HCT116 (cell line): Measurements from ENCODE around the gene RNF150. TPM values are rescaled to one million over a fixed set of nuclear protein-coding genes. Genes with fewer than 3 reads are reported as not detected.

Source experiments
- ATAC-seq: fragments of 200-7000 bp; cut with Tn5 transposase; 2 replicates; pipeline ENCODE4 v1.9.1; 2020; ENCODE audit warnings: mild to moderate bottlenecking, moderate library complexity
- BruUV-seq: library from RNA; stranded (reverse); fragments of 400-500 nt; replicated peaks from 2 replicates; lab custom pipeline; 2021; lab: Mats Ljungman, UMichigan
- CTCF ChIA-PET: fragments of 300-600 bp; sonication (Branson Sonifier 250); formaldehyde crosslinking; loops from one replicate; lab custom pipeline; 2021; ENCODE audit warnings: antibody characterized with exemption; lab: Charles Lee
- POLR2A ChIA-PET: fragments of 300-600, 350-600 bp; sonication (Branson Sonifier 250); formaldehyde crosslinking; loops from one replicate; lab custom pipeline; 2021; ENCODE audit warnings: antibody characterized with exemption; lab: Charles Lee
- RAD21 ChIA-PET, 2 experiments: fragments of 300-600 bp; sonication (Branson Sonifier 250); formaldehyde crosslinking; loops; one replicate each; lab custom pipeline; 2023; ENCODE audit warnings: low total read pairs in 2 of 2; ENCODE audit not compliant: uncharacterized antibody in 2 of 2, unreplicated experiment in 2 of 2, low non-redundant PET in 1 of 2; lab: Charles Lee
- DNase-seq: peaks from one replicate; pipeline ENCODE4 v3.0.0-alpha.2; 2010; ENCODE audit warnings: low read depth, low spot score
- H2AFZ ChIP-seq: fragments of 200-600 bp; shearing (Covaris generic), sonication (generic); 2 replicates; pipeline ENCODE4 v1.6.1; 2017; ENCODE audit warnings: low read depth, mixed run types, mixed read lengths, antibody characterized with exemption, low read length; ENCODE audit not compliant: poor library complexity, severe bottlenecking
- H3K27ac ChIP-seq: 2 replicates; pipeline ENCODE4 v1.5.1; 2012; ENCODE audit warnings: low read depth, low read length
- H3K27me3 ChIP-seq: fragments of 200-600 bp; sonication (generic); 2 replicates; pipeline ENCODE4 v1.6.1; 2016; ENCODE audit warnings: mixed run types, low read length, mixed read lengths; ENCODE audit not compliant: insufficient read depth
- H3K36me3 ChIP-seq, 2 experiments: fragments of 200-500 bp in 1 of 2; fragments of 200-600 bp in 1 of 2; sonication (Bioruptor generic) in 1 of 2; sonication (generic) in 1 of 2; 2 replicates each; pipeline versions ENCODE4 v1.5.1 to v1.6.1; 2014 to 2016; ENCODE audit warnings: low read length in 2 of 2, inconsistent platforms in 1 of 2, mixed read lengths in 1 of 2, mixed run types in 1 of 2; ENCODE audit not compliant: insufficient read depth in 2 of 2, control insufficient read depth in 1 of 2
- H3K4me1 ChIP-seq, 2 experiments: fragments of 200-600 bp in 1 of 2; sonication (generic) in 1 of 2; 2 replicates each; pipeline versions ENCODE4 v1.5.1 to v1.6.1; 2012 to 2017; ENCODE audit warnings: low read length in 2 of 2, inconsistent platforms in 1 of 2, mild to moderate bottlenecking in 1 of 2, mixed read lengths in 1 of 2, mixed run types in 1 of 2, moderate library complexity in 1 of 2; ENCODE audit not compliant: insufficient read depth in 2 of 2, control insufficient read depth in 1 of 2
- H3K4me2 ChIP-seq: fragments of 200-600 bp; sonication (generic); 2 replicates; pipeline ENCODE4 v1.6.1; 2017; ENCODE audit warnings: mixed run types, low read length, mixed read lengths
- H3K4me3 ChIP-seq, 2 experiments: fragments of 200-600 bp in 1 of 2; sonication (generic) in 1 of 2; replicated peaks in 1 of 2; 2 replicates each; pipeline ENCODE4 v1.5.1; 2011 to 2016; ENCODE audit warnings: low read length in 2 of 2, control low read depth in 1 of 2, low read depth in 1 of 2, mild to moderate bottlenecking in 1 of 2, mixed read lengths in 1 of 2, mixed run types in 1 of 2
- H3K79me2 ChIP-seq: fragments of 200-600 bp; sonication (generic); 2 replicates; pipeline ENCODE4 v1.6.1; 2017; ENCODE audit warnings: mild to moderate bottlenecking, mixed run types, low read length, moderate library complexity, mixed read lengths; ENCODE audit not compliant: insufficient read depth
- H3K9ac ChIP-seq: fragments of 200-600 bp; sonication (generic); 2 replicates; pipeline ENCODE4 v1.6.1; 2016; ENCODE audit warnings: low read length, mixed read lengths
- H3K9me2 ChIP-seq: fragments of 200-600 bp; sonication (generic), shearing (Covaris generic); 2 replicates; pipeline ENCODE4 v1.6.1; 2017; ENCODE audit warnings: mixed run types, mild to moderate bottlenecking, moderate library complexity; ENCODE audit not compliant: insufficient read depth
- H3K9me3 ChIP-seq, 2 experiments: fragments of 200-500 bp in 1 of 2; fragments of 200-600 bp in 1 of 2; sonication (Bioruptor generic) in 1 of 2; sonication (generic) in 1 of 2; 2 replicates each; pipeline ENCODE4 v1.6.1; 2014 to 2017; ENCODE audit warnings: low read length in 2 of 2, mixed read lengths in 2 of 2, inconsistent platforms in 1 of 2, low read depth in 1 of 2, mild to moderate bottlenecking in 1 of 2, mixed run types in 1 of 2, moderate library complexity in 1 of 2; ENCODE audit not compliant: control insufficient read depth in 1 of 2, insufficient read depth in 1 of 2
- H4K20me1 ChIP-seq: fragments of 200-600 bp; sonication (generic), shearing (Covaris generic); 2 replicates; pipeline ENCODE4 v1.6.1; 2017; ENCODE audit warnings: mixed run types, mild to moderate bottlenecking, moderate library complexity; ENCODE audit not compliant: insufficient read depth
- CBX3 ChIP-seq: IDR thresholded peaks from 2 replicates; pipeline ENCODE4 v1.6.1; 2012; ENCODE audit warnings: low read depth
- EZH2 ChIP-seq: fragments of 200-600 bp; sonication (generic); IDR thresholded peaks from 2 replicates; pipeline ENCODE4 v1.6.1; 2017; ENCODE audit warnings: antibody characterized with exemption, mixed run types
- FOSL1 ChIP-seq: IDR thresholded peaks from 2 replicates; pipeline ENCODE4 v1.6.1; 2012; ENCODE audit warnings: low read depth
- JUND ChIP-seq: IDR thresholded peaks from 2 replicates; pipeline ENCODE4 v1.6.1; 2012
- POLR2AphosphoS5 ChIP-seq: IDR thresholded peaks from 2 replicates; pipeline ENCODE4 v1.6.1; 2011; ENCODE audit warnings: mild to moderate bottlenecking, low read depth, low read length, moderate library complexity
- SIN3A ChIP-seq: IDR thresholded peaks from 2 replicates; pipeline ENCODE4 v1.6.1; 2012; ENCODE audit warnings: low read depth
- SP1 ChIP-seq: IDR thresholded peaks from 2 replicates; pipeline ENCODE4 v1.6.1; 2012; ENCODE audit warnings: low read depth
- SRF ChIP-seq: IDR thresholded peaks from 2 replicates; pipeline ENCODE4 v1.6.1; 2012; ENCODE audit warnings: low read depth
- TCF7L2 ChIP-seq: IDR thresholded peaks from 2 replicates; pipeline ENCODE4 v1.7.0; 2011; ENCODE audit warnings: borderline replicate concordance, inconsistent platforms; ENCODE audit not compliant: insufficient read depth, insufficient read length; ENCODE audit errors: extremely low read depth
- ZFX ChIP-seq: fragments of 450-650 bp; IDR thresholded peaks from 2 replicates; pipeline ENCODE4 v1.6.1; 2017
- intact Hi-C: fragments of 100-400 bp; cut with micrococcal nuclease; formaldehyde crosslinking; loops from 2 replicates; pipeline ENCODE4 v1.10.0; 2022
- total RNA-seq: library from RNA; stranded (reverse); gene quantifications from one replicate; pipeline ENCODE4 v1.2.1, GENCODE V29; 2021; ENCODE audit not compliant: unreplicated experiment
- TF ChIP-seq, protein P1 (sequence below): IDR thresholded peaks from 2 replicates; pipeline ENCODE4 v1.6.1; 2011; ENCODE audit warnings: mild to moderate bottlenecking, low read length, moderate library complexity; ENCODE audit not compliant: insufficient replicate concordance; ENCODE audit errors: extremely low read depth
- TF ChIP-seq, protein P2 (sequence below): IDR thresholded peaks from 2 replicates; pipeline ENCODE4 v1.6.1; 2012
- TF ChIP-seq, protein P3 (sequence below): IDR thresholded peaks from 2 replicates; pipeline ENCODE4 v1.6.1; 2012; ENCODE audit warnings: low read depth

Gene RNF150
- total RNA-seq, 1 experiment from 2014 or later, result 0.07 TPM

DNA sequence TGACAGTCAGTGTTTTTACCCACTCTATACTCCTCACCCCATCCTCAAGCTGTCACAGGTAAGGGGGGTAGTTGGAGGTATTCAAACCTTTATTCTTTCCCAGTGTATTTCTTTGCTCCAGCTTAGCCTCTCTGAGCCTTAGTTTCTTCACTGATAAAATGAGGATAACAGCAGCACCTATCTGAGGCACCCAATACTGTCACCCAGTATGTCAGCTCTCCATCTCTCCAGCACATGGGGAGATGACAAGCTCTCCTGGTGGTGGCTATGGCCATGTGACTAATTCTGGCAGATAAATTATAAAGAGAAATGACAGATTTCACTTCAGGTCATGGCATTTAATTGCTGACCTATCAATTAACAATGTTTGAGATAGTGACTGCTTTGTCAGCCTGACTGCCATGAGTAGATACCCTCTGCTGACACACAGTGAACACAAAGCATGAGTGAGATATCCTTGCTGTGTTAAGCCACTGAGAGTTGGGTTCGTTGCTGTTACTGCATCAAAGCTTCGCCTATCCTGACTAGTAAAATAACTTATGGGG is 200.7 kb downstream of the RNF150 start:
- Histone ChIP-seq H3K27ac (no peak overlapping the region), H3K9me3 (no peaks in the 10 kb centered on the region), H3K36me3 (no peaks in the 10 kb centered on the region), H3K4me2 (no peak overlapping the region), H2AFZ (no peak overlapping the region), H3K9me2 (no peaks in the 10 kb centered on the region), H3K4me1 (no peaks in the 10 kb centered on the region), H3K9ac (no peak overlapping the region), H4K20me1 (no peaks in the 10 kb centered on the region), H3K79me2 (no peaks in the 10 kb centered on the region), H3K27me3 (no peaks in the 10 kb centered on the region), H3K4me3 (no peak overlapping the region)
- ATAC-seq (no peak), DNase-seq (no peak)
- POLR2A ChIA-PET, result no interaction called here
- no TSS peak for BruUV-seq
- intact Hi-C loops, result no loop called here
- CTCF ChIA-PET, result no interaction called here
- no peak for TF ChIP-seq ZFX
- TF ChIP-seq, protein P1, sequence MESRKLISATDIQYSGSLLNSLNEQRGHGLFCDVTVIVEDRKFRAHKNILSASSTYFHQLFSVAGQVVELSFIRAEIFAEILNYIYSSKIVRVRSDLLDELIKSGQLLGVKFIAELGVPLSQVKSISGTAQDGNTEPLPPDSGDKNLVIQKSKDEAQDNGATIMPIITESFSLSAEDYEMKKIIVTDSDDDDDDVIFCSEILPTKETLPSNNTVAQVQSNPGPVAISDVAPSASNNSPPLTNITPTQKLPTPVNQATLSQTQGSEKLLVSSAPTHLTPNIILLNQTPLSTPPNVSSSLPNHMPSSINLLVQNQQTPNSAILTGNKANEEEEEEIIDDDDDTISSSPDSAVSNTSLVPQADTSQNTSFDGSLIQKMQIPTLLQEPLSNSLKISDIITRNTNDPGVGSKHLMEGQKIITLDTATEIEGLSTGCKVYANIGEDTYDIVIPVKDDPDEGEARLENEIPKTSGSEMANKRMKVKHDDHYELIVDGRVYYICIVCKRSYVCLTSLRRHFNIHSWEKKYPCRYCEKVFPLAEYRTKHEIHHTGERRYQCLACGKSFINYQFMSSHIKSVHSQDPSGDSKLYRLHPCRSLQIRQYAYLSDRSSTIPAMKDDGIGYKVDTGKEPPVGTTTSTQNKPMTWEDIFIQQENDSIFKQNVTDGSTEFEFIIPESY, result no peak
- TF ChIP-seq, protein P2, sequence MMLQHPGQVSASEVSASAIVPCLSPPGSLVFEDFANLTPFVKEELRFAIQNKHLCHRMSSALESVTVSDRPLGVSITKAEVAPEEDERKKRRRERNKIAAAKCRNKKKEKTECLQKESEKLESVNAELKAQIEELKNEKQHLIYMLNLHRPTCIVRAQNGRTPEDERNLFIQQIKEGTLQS, result no peak
- no peak for TF ChIP-seq SP1
- RAD21 ChIA-PET, result no interaction called here

DNA sequence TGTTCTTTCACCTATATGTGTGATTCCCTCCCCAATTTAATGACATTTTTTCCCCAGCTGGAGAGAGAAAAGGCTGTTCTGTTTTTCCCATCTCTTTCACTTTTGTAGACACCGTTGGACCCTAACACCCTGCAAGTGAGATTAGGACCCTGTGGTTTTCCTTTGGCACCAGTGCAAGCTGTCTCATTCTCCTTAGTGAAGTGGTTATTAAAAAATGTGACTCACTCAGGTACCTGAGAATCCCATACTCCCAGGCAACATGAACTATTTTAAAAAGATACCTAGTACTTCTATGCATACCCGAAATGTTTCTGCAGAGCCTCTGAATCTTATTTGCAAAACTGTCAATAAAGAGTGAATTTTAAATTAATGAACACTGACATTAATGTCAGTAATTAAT is 201.4 kb downstream of the RNF150 start:
- no peak for DNase-seq
- Histone ChIP-seq H3K9ac (no peak overlapping the region), H3K9me3 (no peaks in the 10 kb centered on the region), H3K4me2 (no peak overlapping the region), H4K20me1 (no peaks in the 10 kb centered on the region), H3K36me3 (no peaks in the 10 kb centered on the region), H3K27ac (no peak overlapping the region), H2AFZ (no peak overlapping the region), H3K4me1 (no peaks in the 10 kb centered on the region), H3K27me3 (no peaks in the 10 kb centered on the region), H3K79me2 (no peaks in the 10 kb centered on the region), H3K9me2 (no peaks in the 10 kb centered on the region), H3K4me3 (no peak overlapping the region)
- ChIA-PET POLR2A (no interaction called here), CTCF (no interaction called here), RAD21 (no interaction called here)
- no peak for ATAC-seq
- no TSS peak for BruUV-seq
- no peak for TF ChIP-seq SIN3A
- TF ChIP-seq, protein P3, sequence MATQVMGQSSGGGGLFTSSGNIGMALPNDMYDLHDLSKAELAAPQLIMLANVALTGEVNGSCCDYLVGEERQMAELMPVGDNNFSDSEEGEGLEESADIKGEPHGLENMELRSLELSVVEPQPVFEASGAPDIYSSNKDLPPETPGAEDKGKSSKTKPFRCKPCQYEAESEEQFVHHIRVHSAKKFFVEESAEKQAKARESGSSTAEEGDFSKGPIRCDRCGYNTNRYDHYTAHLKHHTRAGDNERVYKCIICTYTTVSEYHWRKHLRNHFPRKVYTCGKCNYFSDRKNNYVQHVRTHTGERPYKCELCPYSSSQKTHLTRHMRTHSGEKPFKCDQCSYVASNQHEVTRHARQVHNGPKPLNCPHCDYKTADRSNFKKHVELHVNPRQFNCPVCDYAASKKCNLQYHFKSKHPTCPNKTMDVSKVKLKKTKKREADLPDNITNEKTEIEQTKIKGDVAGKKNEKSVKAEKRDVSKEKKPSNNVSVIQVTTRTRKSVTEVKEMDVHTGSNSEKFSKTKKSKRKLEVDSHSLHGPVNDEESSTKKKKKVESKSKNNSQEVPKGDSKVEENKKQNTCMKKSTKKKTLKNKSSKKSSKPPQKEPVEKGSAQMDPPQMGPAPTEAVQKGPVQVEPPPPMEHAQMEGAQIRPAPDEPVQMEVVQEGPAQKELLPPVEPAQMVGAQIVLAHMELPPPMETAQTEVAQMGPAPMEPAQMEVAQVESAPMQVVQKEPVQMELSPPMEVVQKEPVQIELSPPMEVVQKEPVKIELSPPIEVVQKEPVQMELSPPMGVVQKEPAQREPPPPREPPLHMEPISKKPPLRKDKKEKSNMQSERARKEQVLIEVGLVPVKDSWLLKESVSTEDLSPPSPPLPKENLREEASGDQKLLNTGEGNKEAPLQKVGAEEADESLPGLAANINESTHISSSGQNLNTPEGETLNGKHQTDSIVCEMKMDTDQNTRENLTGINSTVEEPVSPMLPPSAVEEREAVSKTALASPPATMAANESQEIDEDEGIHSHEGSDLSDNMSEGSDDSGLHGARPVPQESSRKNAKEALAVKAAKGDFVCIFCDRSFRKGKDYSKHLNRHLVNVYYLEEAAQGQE, result no peak
- no peak for TF ChIP-seq POLR2AphosphoS5
- TF ChIP-seq TCF7L2, result no peak
- no peak for TF ChIP-seq FOSL1
- no peak for TF ChIP-seq EZH2
- no peak for TF ChIP-seq SRF
- no peak for TF ChIP-seq CBX3
- TF ChIP-seq, protein P1, result no peak
- TF ChIP-seq JUND, result no peak
- intact Hi-C loops, result no loop called here
